BE2C (cell line): Measurements from ENCODE around the gene NALCN.
A peak's percentile ranks its signal among the peaks of the same experiment; 100 is the strongest.

Experiments
- DNase-seq: peaks from one replicate; pipeline ENCODE4 v3.0.0-alpha.2; 2020
- H3K27me3 ChIP-seq: fragments of 250-450 bp; sonication (Bioruptor Pico); 2 replicates; pipeline ENCODE4 v1.5.1; 2020; ENCODE audit warnings: mild to moderate bottlenecking
- H3K36me3 ChIP-seq: fragments of 250-450 bp; sonication (Bioruptor Pico); 2 replicates; pipeline ENCODE4 v1.5.1; 2020; ENCODE audit warnings: mild to moderate bottlenecking
- H3K4me1 ChIP-seq: fragments of 250-450 bp; sonication (Bioruptor Pico); 2 replicates; pipeline ENCODE4 v1.5.1; 2020
- H3K4me3 ChIP-seq: 2 replicates; pipeline ENCODE4 v1.5.1; 2011; ENCODE audit warnings: low read depth, low read length
- H3K9me3 ChIP-seq: fragments of 250-450 bp; sonication (Bioruptor Pico); 2 replicates; pipeline ENCODE4 v1.5.1; 2020
- TF ChIP-seq, protein P1 (sequence below): IDR thresholded peaks from 2 replicates; pipeline ENCODE4 v1.5.1; 2012; ENCODE audit warnings: mild to moderate bottlenecking, low read depth, low read length

The NALCN gene

DNA sequence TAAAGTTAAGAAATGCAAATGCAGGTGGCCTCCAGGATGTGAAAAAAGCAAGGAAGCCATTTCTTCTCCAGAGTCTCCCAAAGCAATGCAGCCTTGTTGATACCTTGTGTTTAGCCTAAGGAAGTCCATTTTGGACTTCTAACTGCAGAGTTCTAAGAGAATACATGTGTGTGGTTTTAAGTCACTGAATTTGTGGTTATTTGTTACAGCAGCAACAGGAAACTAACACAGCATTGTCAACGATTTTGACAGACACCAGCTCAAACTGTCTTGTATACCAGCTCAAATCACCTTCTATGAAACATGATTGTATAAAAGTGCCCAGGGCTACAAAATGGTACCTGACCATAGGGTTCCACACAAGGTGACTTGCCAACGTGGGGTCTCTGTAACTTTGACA is 151.4 kb downstream of the NALCN start:
- Histone ChIP-seq H3K4me3 (no peak overlapping the region), H3K36me3 (no peaks in the 10 kb centered on the region), H3K4me1 (no peaks in the 10 kb centered on the region), H3K9me3 (no peaks in the 10 kb centered on the region), H3K27me3 (no peaks in the 10 kb centered on the region)
- TF ChIP-seq, protein P1, sequence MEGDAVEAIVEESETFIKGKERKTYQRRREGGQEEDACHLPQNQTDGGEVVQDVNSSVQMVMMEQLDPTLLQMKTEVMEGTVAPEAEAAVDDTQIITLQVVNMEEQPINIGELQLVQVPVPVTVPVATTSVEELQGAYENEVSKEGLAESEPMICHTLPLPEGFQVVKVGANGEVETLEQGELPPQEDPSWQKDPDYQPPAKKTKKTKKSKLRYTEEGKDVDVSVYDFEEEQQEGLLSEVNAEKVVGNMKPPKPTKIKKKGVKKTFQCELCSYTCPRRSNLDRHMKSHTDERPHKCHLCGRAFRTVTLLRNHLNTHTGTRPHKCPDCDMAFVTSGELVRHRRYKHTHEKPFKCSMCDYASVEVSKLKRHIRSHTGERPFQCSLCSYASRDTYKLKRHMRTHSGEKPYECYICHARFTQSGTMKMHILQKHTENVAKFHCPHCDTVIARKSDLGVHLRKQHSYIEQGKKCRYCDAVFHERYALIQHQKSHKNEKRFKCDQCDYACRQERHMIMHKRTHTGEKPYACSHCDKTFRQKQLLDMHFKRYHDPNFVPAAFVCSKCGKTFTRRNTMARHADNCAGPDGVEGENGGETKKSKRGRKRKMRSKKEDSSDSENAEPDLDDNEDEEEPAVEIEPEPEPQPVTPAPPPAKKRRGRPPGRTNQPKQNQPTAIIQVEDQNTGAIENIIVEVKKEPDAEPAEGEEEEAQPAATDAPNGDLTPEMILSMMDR, result no peak
- no peak for DNase-seq

DNA sequence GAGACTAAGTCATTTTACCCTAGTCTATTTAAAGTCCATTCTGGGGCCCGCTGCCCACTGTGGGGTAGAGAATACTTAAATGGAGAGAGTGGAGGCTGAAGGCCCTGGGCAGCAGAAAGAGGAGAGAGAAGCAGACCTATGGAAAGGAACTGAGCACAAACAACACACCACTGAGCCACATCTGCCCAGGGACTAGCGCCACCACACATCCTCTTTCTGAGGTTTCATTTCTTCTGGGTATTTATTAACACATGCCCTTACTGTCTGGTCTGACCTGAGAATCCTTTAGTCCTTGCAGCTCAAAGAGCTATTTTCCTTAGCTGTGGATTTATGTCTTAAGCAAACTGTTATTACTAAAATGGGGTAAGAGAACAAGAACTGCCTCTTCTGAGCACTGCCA is 154.0 kb downstream of the NALCN start:
- Histone ChIP-seq H3K4me1 (peaks cover 6% of the 10 kb centered on the region; the same call in 1 of the 2 replicates), H3K4me3 (no peak overlapping the region), H3K27me3 (no peaks in the 10 kb centered on the region), H3K36me3 (no peaks in the 10 kb centered on the region), H3K9me3 (no peaks in the 10 kb centered on the region)
- DNase-seq, result no peak
- TF ChIP-seq, protein P1, result no peak

DNA sequence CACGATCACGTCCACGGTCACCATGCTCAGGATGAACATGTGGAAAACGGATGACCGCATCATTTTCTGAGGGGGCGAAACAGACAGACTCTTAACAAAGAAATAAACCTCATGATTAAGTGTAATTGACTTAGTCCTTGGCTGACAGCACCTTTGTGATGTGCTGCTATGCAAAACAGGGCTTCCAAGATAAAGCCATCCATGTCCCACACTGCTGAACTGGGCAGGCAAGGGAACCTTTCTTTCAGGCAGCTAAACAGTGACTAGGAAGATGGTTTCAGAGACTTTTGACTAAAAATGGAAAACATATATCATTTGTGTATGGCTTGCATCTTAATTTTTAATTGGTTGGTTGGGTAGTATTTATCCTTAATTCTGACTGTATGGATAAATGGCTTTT is 157.8 kb downstream of the NALCN start:
- no peaks in the 10 kb centered on the region for H3K27me3 ChIP-seq
- H3K9me3 ChIP-seq, result no peaks in the 10 kb centered on the region
- TF ChIP-seq, protein P1, result no peak
- DNase-seq, result no peak
- no peak overlapping the region for H3K4me3 ChIP-seq
- no peaks in the 10 kb centered on the region for H3K36me3 ChIP-seq
- H3K4me1 ChIP-seq, result peaks cover 6% of the 10 kb centered on the region; the same call in 1 of the 2 replicates

DNA sequence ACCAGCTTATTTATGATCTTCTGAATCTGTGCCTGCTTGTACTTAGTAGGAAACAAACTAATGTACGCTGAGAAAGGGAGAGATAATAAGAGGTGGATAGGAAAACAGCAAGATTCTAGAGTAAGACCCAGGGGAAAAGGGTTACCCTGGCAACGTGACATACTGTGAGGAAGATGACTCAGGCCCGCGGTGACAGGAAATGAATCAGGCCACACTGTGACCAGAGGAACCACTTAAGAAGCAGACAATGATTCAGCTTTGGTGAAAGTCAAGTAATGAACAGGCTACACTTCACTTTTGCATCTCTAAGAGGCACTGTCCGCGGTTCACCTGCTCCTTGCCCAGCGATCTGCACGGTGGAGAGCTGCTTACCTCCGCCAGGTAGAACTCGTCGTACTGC is 158.2 kb downstream of the NALCN start:
- TF ChIP-seq, protein P1, result no peak
- peak; percentile 61 for DNase-seq
- Histone ChIP-seq H3K36me3 (no peaks in the 10 kb centered on the region), H3K4me3 (no peak overlapping the region), H3K27me3 (no peaks in the 10 kb centered on the region), H3K9me3 (no peaks in the 10 kb centered on the region), H3K4me1 (peaks cover 6% of the 10 kb centered on the region; the same call in 1 of the 2 replicates)

DNA sequence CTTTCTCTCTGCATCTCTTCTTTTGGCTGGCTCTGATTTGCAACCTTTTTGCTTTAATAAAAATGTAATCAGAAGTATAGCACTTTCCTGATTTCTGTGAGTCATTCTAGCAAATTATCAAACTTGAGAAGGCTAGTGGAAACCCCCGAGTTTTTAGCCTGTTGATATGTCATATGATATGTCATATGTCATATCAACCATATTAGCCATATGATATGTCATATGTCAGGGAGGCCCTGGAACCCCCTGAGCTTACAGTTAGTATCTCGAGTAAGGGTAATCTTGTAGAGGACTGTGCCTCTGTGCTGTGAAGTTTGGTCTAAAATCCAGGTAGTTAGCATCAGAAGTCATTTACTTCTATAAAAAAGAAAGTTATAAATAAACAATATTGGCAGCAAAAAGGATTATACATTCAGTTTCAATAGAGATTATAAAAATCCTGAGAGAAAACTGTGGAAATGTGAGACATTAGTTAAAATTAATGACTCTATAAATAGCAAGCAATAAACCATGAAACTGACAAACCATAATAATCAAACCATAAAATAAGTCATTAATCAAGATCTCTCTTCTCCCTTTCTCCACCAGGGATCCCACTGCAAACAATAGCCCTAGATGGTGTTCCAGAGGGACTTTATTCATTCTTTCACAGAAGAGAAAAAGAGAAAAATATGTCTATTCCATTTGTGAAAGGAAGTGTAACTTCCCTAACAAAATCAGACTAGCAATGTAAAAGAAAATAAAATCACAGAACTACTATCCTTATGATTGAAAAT is 167.4 kb downstream of the NALCN start:
- Histone ChIP-seq H3K27me3 (no peaks in the 10 kb centered on the region), H3K36me3 (no peaks in the 10 kb centered on the region), H3K4me3 (no peak overlapping the region), H3K4me1 (no peaks in the 10 kb centered on the region), H3K9me3 (no peaks in the 10 kb centered on the region)
- DNase-seq, result no peak
- TF ChIP-seq, protein P1, result no peak

DNA sequence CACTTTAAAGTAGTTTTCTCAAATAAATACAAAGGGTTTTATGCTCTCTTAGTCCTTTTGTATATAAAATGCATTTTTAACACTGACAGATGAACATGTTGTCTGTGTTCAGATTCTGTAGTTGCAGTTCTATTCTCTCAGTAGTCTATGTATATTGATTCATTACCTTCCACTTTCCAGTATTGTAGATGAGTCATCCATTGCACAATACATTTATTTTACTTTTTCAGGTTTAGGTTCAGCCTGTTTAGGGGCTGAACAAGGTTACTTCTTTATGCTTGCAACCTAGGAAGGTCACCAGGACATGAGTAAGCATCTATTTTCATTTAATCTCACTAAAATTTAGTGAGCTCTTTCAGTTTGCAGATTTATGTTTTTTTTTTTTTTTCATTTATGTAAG is 173.6 kb downstream of the NALCN start:
- H3K4me3 ChIP-seq, result no peak overlapping the region

More for the DNA sequence above, 173.6 kb downstream of the NALCN start:
- Histone ChIP-seq H3K4me1 (no peaks in the 10 kb centered on the region), H3K9me3 (no peaks in the 10 kb centered on the region), H3K27me3 (no peaks in the 10 kb centered on the region), H3K36me3 (no peaks in the 10 kb centered on the region)
- TF ChIP-seq, protein P1, result no peak
- DNase-seq, result no peak
